GM12878 (cell line): ENCODE measurements around the gene FAM162B. TPM values are rescaled to one million over a fixed set of nuclear protein-coding genes. Genes with fewer than 3 reads are reported as not detected.

Source experiments
- ATAC-seq: fragments of 200-7000 bp; cut with Tn5 transposase; 3 replicates; pipeline ENCODE4 v1.9.1; 2020; ENCODE audit warnings: mild to moderate bottlenecking, moderate library complexity
- BruUV-seq: library from RNA; stranded (reverse); fragments of 400-500 nt; replicated peaks from 2 replicates; lab custom pipeline; 2021; lab: Mats Ljungman, UMichigan
- CTCF ChIA-PET: fragments of 300-600 bp; sonication (Branson Sonifier 250); formaldehyde crosslinking; extraction: SDS; loops from one replicate; lab custom pipeline; 2021; ENCODE audit warnings: inconsistent platforms; lab: Yijun Ruan, JAX
- POLR2A ChIA-PET: fragments of 350-600 bp; formaldehyde crosslinking; extraction: SDS; loops from one replicate; lab custom pipeline; 2021; ENCODE audit warnings: inconsistent platforms; lab: Charles Lee
- RAD21 ChIA-PET: fragments of 300-600 bp; sonication (Branson Sonifier 250); formaldehyde crosslinking; loops from one replicate; lab custom pipeline; 2023; ENCODE audit warnings: antibody characterized with exemption; ENCODE audit not compliant: unreplicated experiment; lab: Charles Lee
- SMC1A ChIA-PET: fragments of 300-600 bp; sonication (Branson Sonifier 250); formaldehyde crosslinking; loops from one replicate; lab custom pipeline; 2023; ENCODE audit not compliant: unreplicated experiment, uncharacterized antibody; lab: Charles Lee
- DNase-seq: peaks from one replicate; pipeline ENCODE4 v3.0.0-alpha.2; 2011; ENCODE audit warnings: low read depth, low spot score
- FAIRE-seq: peaks from 3 replicates; lab custom pipeline; 2011; peaks lifted over from hg19 to GRCh38; lab: Jason Lieb, UNC
- H2AFZ ChIP-seq: 2 replicates; pipeline ENCODE4 v1.6.0; 2011; ENCODE audit warnings: low read depth, low read length, control low read depth; ENCODE audit not compliant: control insufficient read depth
- H3K27ac ChIP-seq: 2 replicates; pipeline ENCODE4 v1.5.1; 2011; ENCODE audit warnings: control low read depth; ENCODE audit not compliant: control insufficient read depth, insufficient read depth
- H3K27me3 ChIP-seq, 2 experiments: replicated peaks in 1 of 2; 2 replicates each; pipeline versions ENCODE4 v1.6.0 to v1.6.1; 2011; ENCODE audit warnings: low read length in 1 of 2; ENCODE audit not compliant: control insufficient read depth in 2 of 2, insufficient read depth in 2 of 2
- H3K36me3 ChIP-seq, 2 experiments: 2 replicates each; pipeline ENCODE4 v1.5.1; 2011; ENCODE audit warnings: low read length in 1 of 2; ENCODE audit not compliant: control insufficient read depth in 2 of 2, insufficient read depth in 2 of 2
- H3K4me1 ChIP-seq: 2 replicates; pipeline ENCODE4 v1.6.1; 2011; ENCODE audit warnings: mild to moderate bottlenecking, low read length, moderate library complexity, mixed read lengths; ENCODE audit not compliant: control insufficient read depth, insufficient read depth
- H3K4me2 ChIP-seq: 2 replicates; pipeline ENCODE4 v1.6.0; 2011; ENCODE audit warnings: control low read depth; ENCODE audit not compliant: control insufficient read depth, insufficient read depth
- H3K4me3 ChIP-seq: fragments of 200-600 bp; sonication (generic); 2 replicates; pipeline ENCODE4 v1.5.1; 2016
- H3K79me2 ChIP-seq: 2 replicates; pipeline ENCODE4 v1.6.0; 2011; ENCODE audit warnings: low read length; ENCODE audit not compliant: control insufficient read depth, insufficient read depth
- H3K9ac ChIP-seq: 2 replicates; pipeline ENCODE4 v1.8.0; 2011; ENCODE audit warnings: low read length, control low read depth, mixed read lengths; ENCODE audit not compliant: control insufficient read depth, insufficient read depth
- H3K9me3 ChIP-seq: replicated peaks from 3 replicates; pipeline ENCODE4 v1.5.1; 2011; ENCODE audit warnings: mild to moderate bottlenecking, low read length; ENCODE audit not compliant: control insufficient read depth, insufficient read depth
- H4K20me1 ChIP-seq: 2 replicates; pipeline ENCODE4 v1.6.0; 2011; ENCODE audit not compliant: control insufficient read depth, insufficient read depth
- BMI1 ChIP-seq: fragments of 450-650 bp; IDR thresholded peaks from 2 replicates; pipeline ENCODE4 v1.6.1; 2016; ENCODE audit warnings: mild to moderate bottlenecking, moderate library complexity, borderline replicate concordance
- EP300 ChIP-seq, 2 experiments: fragments of 150-350 bp in 1 of 2; IDR thresholded peaks; 2 replicates each; pipeline ENCODE4 v1.6.1; 2011 to 2012; ENCODE audit warnings: low read depth in 2 of 2, low read length in 2 of 2, borderline replicate concordance in 1 of 2, improper control_type of control experiment in 1 of 2, inconsistent platforms in 1 of 2; ENCODE audit not compliant: control insufficient read depth in 1 of 2
- GABPA ChIP-seq: IDR thresholded peaks from 2 replicates; pipeline ENCODE4 v1.6.1; 2014; ENCODE audit warnings: antibody characterized with exemption, low read depth, mild to moderate bottlenecking, inconsistent platforms
- MAX ChIP-seq: IDR thresholded peaks from 2 replicates; pipeline ENCODE4 v1.6.1; 2012; ENCODE audit warnings: low read depth, low read length, improper control_type of control experiment
- MTA3 ChIP-seq: IDR thresholded peaks from 2 replicates; pipeline ENCODE4 v1.6.1; 2012; ENCODE audit warnings: low read length, inconsistent platforms, borderline replicate concordance
- NRF1 ChIP-seq: conservative IDR thresholded peaks from 2 replicates; pipeline ENCODE4 v1.6.1; 2011; ENCODE audit warnings: mild to moderate bottlenecking, low read depth, low read length, improper control_type of control experiment
- PAX8 ChIP-seq: fragments of 450-650 bp; IDR thresholded peaks from 2 replicates; pipeline ENCODE4 v1.6.1; 2017; ENCODE audit warnings: mild to moderate bottlenecking, moderate library complexity
- POLR2AphosphoS2 ChIP-seq: IDR thresholded peaks from 2 replicates; pipeline ENCODE4 v1.6.1; 2011; ENCODE audit warnings: low read depth, mild to moderate bottlenecking, low read length, improper control_type of control experiment, moderate library complexity
- RFX5 ChIP-seq: IDR thresholded peaks from 2 replicates; pipeline ENCODE4 v1.6.1; 2011; ENCODE audit warnings: low read depth, low read length, improper control_type of control experiment
- SMAD5 ChIP-seq: IDR thresholded peaks from 2 replicates; pipeline ENCODE4 v1.6.1; 2016; ENCODE audit warnings: antibody characterized with exemption, low read depth
- SMARCA5 ChIP-seq: fragments of 450-650 bp; IDR thresholded peaks from 2 replicates; pipeline ENCODE4 v1.6.1; 2017; ENCODE audit warnings: mild to moderate bottlenecking
- SPI1 ChIP-seq: IDR thresholded peaks from 2 replicates; pipeline ENCODE4 v1.6.1; 2011; ENCODE audit warnings: low read depth, mild to moderate bottlenecking, low read length, moderate library complexity, borderline replicate concordance; ENCODE audit not compliant: insufficient read depth
- TAF1 ChIP-seq: IDR thresholded peaks from 2 replicates; pipeline ENCODE4 v1.6.1; 2011; ENCODE audit warnings: mild to moderate bottlenecking, low read depth, low read length, borderline replicate concordance
- TBL1XR1 ChIP-seq: IDR thresholded peaks from 2 replicates; pipeline ENCODE4 v1.6.1; 2012; ENCODE audit warnings: low read depth, low read length, improper control_type of control experiment
- TCF7 ChIP-seq: IDR thresholded peaks from 2 replicates; pipeline ENCODE4 v1.6.1; 2014; ENCODE audit warnings: antibody characterized with exemption, borderline replicate concordance
- ZNF217 ChIP-seq: fragments of 450-650 bp; IDR thresholded peaks from 2 replicates; pipeline ENCODE4 v1.6.1; 2017; ENCODE audit warnings: antibody characterized with exemption, mild to moderate bottlenecking
- ZNF24 ChIP-seq: fragments of 450-650 bp; IDR thresholded peaks from 2 replicates; pipeline ENCODE4 v1.6.1; 2017; ENCODE audit warnings: antibody characterized with exemption, mild to moderate bottlenecking
- in situ Hi-C: fragments of 300-500 bp; cut with MboI; formaldehyde crosslinking; loops from 9 replicates; pipeline ENCODE4 v1.14.3; 2018; ENCODE audit warnings: mixed read lengths
- intact Hi-C: fragments of 100-400 bp; cut with micrococcal nuclease; formaldehyde crosslinking; loops from one replicate; pipeline ENCODE4 v1.14.2; 2022; ENCODE audit not compliant: unreplicated experiment
- polyA plus RNA-seq, 11 experiments: library from polyadenylated mRNA; depleted of rRNA in 4 of 11; unstranded in 6 of 11; stranded (reverse) in 5 of 11; fragments of >200 nt; fragmentation: Nextera tagmentation in 4 of 11; fragmentation: Illumina TruSeq in 1 of 11; extraction: Ambion mirVana in 4 of 11; extraction: Trizol in 1 of 11; gene quantifications; 1 replicate in 1 of 11; 2 replicates in 10 of 11; pipeline versions ENCODE4 v1.2.1 to v1.2.3, GENCODE V29; 2011 to 2016; ENCODE audit warnings: inconsistent platforms in 2 of 11, missing spikeins in 2 of 11, low read depth in 1 of 11
- total RNA-seq, 4 experiments: library from RNA; depleted of rRNA in 3 of 4; stranded (reverse); fragments of >200 nt in 3 of 4; fragmentation: Illumina TruSeq in 1 of 4; extraction: Trizol in 1 of 4; gene quantifications; 2 replicates each; pipeline versions ENCODE4 v1.2.1 to v1.2.3, GENCODE V29; 2013 to 2021
- TF ChIP-seq, protein P1 (sequence below): IDR thresholded peaks from 2 replicates; pipeline ENCODE4 v1.6.1; 2011; ENCODE audit warnings: mild to moderate bottlenecking, low read depth, low read length, moderate library complexity; ENCODE audit not compliant: insufficient replicate concordance

The FAM162B gene
- total and polyA plus RNA-seq, 10 of the 15 experiments (the other 5 are each of a cell fraction or from before 2014, with no cell fraction given), result not detected

DNA sequence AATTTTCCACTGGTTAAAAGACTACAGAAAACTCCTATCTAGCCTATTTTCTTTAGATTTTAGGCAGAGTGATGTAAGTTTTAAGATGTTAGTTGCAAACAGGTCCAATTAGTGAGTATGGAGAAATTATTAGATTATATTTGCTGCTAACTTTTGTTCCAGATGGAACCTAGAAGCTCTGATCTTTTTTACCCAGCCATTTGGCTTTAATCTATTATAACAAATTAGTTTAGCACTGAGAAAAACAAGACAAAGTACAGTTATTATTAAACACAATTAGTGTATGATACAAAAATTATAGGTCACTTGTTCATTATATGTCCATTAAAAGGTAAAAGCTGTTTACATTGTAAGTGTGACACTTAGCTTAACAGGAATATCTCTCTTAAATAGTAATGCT is 2.5 kb downstream of the FAM162B start:
- Histone ChIP-seq H3K4me1 (no peaks in the 10 kb centered on the region), H2AFZ (no peak overlapping the region), H3K9me3 (no peaks in the 10 kb centered on the region), H3K27me3 (peaks cover 0 to 13% of the 10 kb centered on the region in 2 experiments; a peak in 3 of 4 replicates), H3K4me3 (no peak overlapping the region), H4K20me1 (no peaks in the 10 kb centered on the region), H3K9ac (no peak overlapping the region), H3K79me2 (no peaks in the 10 kb centered on the region), H3K4me2 (no peak overlapping the region), H3K27ac (no peak overlapping the region), H3K36me3 (no peaks in the 10 kb centered on the region)
- intact Hi-C loops (no loop called here), in situ Hi-C loops (no loop called here)
- no peak for DNase-seq
- no peak for ATAC-seq
- ChIA-PET RAD21 (interaction anchor here (0.9 kb wide), 1 partner anchor 22 kb away, joined by 3 read pairs; no protein-coding TSS in a partner anchor), CTCF (no interaction called here), SMC1A (interaction anchor here (0.6 kb wide), 1 partner anchor 153 kb away, joined by 4 read pairs; no protein-coding TSS in a partner anchor), POLR2A (no interaction called here)
- TF ChIP-seq TCF7 (no peak), SPI1 (no peak), PAX8 (no peak), MAX (no peak), NRF1 (no peak), RFX5 (no peak), TBL1XR1 (no peak), MTA3 (no peak), TAF1 (no peak), SMARCA5 (no peak), SMAD5 (no peak), ZNF217 (no peak), GABPA (no peak), POLR2AphosphoS2 (no peak), EP300 (IDR thresholded peaks at IDR 0.05; ENCODE audit: borderline replicate concordance in 1 of 2, control insufficient read depth in 1 of 2, low read depth in 2 of 2, low read length in 2 of 2) (no peak), ZNF24 (no peak), BMI1 (no peak)
- TF ChIP-seq, protein P1, sequence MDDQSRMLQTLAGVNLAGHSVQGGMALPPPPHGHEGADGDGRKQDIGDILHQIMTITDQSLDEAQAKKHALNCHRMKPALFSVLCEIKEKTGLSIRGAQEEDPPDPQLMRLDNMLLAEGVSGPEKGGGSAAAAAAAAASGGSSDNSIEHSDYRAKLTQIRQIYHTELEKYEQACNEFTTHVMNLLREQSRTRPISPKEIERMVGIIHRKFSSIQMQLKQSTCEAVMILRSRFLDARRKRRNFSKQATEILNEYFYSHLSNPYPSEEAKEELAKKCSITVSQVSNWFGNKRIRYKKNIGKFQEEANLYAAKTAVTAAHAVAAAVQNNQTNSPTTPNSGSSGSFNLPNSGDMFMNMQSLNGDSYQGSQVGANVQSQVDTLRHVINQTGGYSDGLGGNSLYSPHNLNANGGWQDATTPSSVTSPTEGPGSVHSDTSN, result no peak
- no TSS peak for BruUV-seq
- FAIRE-seq, result no peak
